ENCODE measurements around the gene AFF3. TPM values are rescaled to one million over a fixed set of nuclear protein-coding genes. Genes with fewer than 3 reads are reported as not detected.

Gene AFF3
- total and polyA plus RNA-seq, 2 donors (not counting 3 experiments of a cell fraction or from before 2014, with no cell fraction given): 0.06 to 0.07 TPM

DNA sequence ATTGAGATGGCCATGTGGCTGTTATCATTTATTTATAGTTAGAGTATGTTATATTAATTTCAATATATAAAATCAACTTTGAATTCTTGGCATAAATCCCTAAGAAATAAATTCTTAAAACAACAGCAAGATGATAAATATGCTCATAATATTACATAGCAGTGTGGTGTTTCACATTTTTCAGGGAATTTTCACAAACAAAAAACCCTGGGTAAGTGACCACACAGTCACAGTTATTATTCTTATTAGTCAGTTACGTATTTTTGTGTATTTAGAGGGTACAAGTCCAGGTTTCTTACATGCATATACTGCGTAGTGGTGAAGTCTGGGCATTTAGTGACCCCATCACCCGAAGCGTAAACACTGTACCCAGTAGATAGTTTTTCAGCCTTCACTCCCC lies 363.1 kb downstream of the AFF3 start:
- dilution Hi-C loops (cut with MboI; ENCODE audit: extremely low pct_ligation_motif_present, low sequenced_read_pairs) (no loop called here), intact Hi-C loops (cut with micrococcal nuclease) (no loop called here)
- CTCF ChIA-PET: no interaction called here
- Histone ChIP-seq H3K27ac (ENCODE audit: insufficient read depth, low read depth, low read length) (no peak overlapping the region), H3K4me3 (replicated peaks in 1 of 3; ENCODE audit: insufficient read depth in 1 of 3, low read depth in 1 of 3, low read length in 3 of 3) (no peak overlapping the region), H4K20me1 (replicated peaks; ENCODE audit: control insufficient read depth, extremely low read depth, insufficient read depth, low read length) (no peaks in the 10 kb centered on the region), H3K4me1 (ENCODE audit: control insufficient read depth, extremely low read depth, insufficient read depth, low read length) (no peaks in the 10 kb centered on the region), H3K9ac (replicated peaks; ENCODE audit: extremely low read depth, insufficient read depth, low read length) (no peak overlapping the region), H3K27me3 (ENCODE audit: control insufficient read depth in 2 of 2, insufficient read depth in 2 of 2, low read length in 2 of 2) (no peaks in the 10 kb centered on the region), H3K36me3 (ENCODE audit: control insufficient read depth in 2 of 2, extremely low read depth in 1 of 2, insufficient read depth in 2 of 2, low read length in 2 of 2) (no peaks in the 10 kb centered on the region), H3K4me2 (ENCODE audit: insufficient read depth, low read length) (no peak overlapping the region), H3K79me2 (ENCODE audit: control insufficient read depth, insufficient read depth, low read length) (no peaks in the 10 kb centered on the region), H3K9me1 (replicated peaks; ENCODE audit: control insufficient read depth, extremely low read depth, insufficient read depth, low read length) (no peaks in the 10 kb centered on the region), H3K9me3 (replicated peaks; ENCODE audit: control insufficient read depth, insufficient read depth, low read length) (no peaks in the 10 kb centered on the region), H2AFZ (ENCODE audit: low read depth, low read length) (no peak overlapping the region)
- no peak for FAIRE-seq
- POLR2A ChIA-PET: no interaction called here
- no peak for DNase-seq (ENCODE audit: low read depth, low spot score)
- TF ChIP-seq, protein P1, sequence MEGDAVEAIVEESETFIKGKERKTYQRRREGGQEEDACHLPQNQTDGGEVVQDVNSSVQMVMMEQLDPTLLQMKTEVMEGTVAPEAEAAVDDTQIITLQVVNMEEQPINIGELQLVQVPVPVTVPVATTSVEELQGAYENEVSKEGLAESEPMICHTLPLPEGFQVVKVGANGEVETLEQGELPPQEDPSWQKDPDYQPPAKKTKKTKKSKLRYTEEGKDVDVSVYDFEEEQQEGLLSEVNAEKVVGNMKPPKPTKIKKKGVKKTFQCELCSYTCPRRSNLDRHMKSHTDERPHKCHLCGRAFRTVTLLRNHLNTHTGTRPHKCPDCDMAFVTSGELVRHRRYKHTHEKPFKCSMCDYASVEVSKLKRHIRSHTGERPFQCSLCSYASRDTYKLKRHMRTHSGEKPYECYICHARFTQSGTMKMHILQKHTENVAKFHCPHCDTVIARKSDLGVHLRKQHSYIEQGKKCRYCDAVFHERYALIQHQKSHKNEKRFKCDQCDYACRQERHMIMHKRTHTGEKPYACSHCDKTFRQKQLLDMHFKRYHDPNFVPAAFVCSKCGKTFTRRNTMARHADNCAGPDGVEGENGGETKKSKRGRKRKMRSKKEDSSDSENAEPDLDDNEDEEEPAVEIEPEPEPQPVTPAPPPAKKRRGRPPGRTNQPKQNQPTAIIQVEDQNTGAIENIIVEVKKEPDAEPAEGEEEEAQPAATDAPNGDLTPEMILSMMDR (IDR thresholded peaks at IDR 0.05; ENCODE audit: extremely low read depth in 1 of 2, insufficient read depth in 1 of 2, low read depth in 1 of 2, low read length in 2 of 2): no peak
- no peak for TF ChIP-seq JUN (IDR thresholded peaks at IDR 0.05; ENCODE audit: borderline replicate concordance, insufficient read depth, insufficient read length, low read depth)
- BruUV-seq (replicated peaks): no TSS peak

DNA sequence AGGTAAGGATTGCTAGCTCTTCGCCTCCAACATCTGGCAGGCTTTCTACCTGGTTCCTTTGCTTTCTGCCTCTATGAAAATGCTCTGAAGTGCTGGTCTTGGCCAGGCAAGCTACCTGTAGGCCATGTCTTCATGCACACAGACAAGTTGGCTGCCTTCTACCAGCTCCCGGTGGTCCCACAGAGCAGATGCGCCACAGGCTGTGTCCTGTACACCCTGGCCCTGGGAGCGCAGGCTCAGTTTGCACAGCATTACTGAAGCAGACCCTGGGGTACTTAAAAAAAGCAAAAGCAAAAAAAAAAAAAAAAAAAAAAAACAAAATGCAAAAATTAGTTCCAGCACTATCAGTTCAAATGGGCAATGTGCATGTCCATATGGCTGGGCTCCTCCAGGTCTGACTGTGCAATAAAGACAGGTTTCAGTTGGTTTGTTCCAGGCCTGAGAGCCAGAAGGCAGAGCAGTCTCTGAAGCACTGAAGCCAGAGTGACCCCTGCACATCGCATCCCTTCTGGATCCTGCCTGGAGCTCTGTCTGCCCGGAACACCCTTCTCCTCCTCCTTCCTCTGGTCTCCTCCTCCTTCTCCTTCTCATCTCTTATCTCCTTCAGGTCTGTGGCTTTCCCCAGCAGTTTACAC lies 364.6 kb downstream of the AFF3 start:
- H3K9me3 ChIP-seq (replicated peaks; ENCODE audit: control insufficient read depth, insufficient read depth, low read length): no peaks in the 10 kb centered on the region
- CTCF ChIA-PET: interaction anchor here (0.7 kb wide), 1 partner anchor 1216 kb away, joined by 4 read pairs; no protein-coding TSS in a partner anchor
- no peak overlapping the region for H3K27ac ChIP-seq (ENCODE audit: insufficient read depth, low read depth, low read length)
- H3K9me1 ChIP-seq (replicated peaks; ENCODE audit: control insufficient read depth, extremely low read depth, insufficient read depth, low read length): no peaks in the 10 kb centered on the region
- POLR2A ChIA-PET: no interaction called here
- dilution Hi-C loops (cut with MboI; ENCODE audit: extremely low pct_ligation_motif_present, low sequenced_read_pairs) (no loop called here), intact Hi-C loops (cut with micrococcal nuclease) (no loop called here)
- no peaks in the 10 kb centered on the region for H3K27me3 ChIP-seq (ENCODE audit: control insufficient read depth in 2 of 2, insufficient read depth in 2 of 2, low read length in 2 of 2)
- H3K4me3 ChIP-seq (replicated peaks in 1 of 3; ENCODE audit: insufficient read depth in 1 of 3, low read depth in 1 of 3, low read length in 3 of 3): no peak overlapping the region
- DNase-seq (ENCODE audit: low read depth, low spot score) (no peak), FAIRE-seq (no peak)
- H3K4me1 ChIP-seq (ENCODE audit: control insufficient read depth, extremely low read depth, insufficient read depth, low read length): no peaks in the 10 kb centered on the region
- no TSS peak for BruUV-seq (replicated peaks)
- no peak overlapping the region for H2AFZ ChIP-seq (ENCODE audit: low read depth, low read length)
- no peak for TF ChIP-seq GATA2 (IDR thresholded peaks at IDR 0.05; ENCODE audit: insufficient read depth, insufficient read length, low read depth, low read length)
- no peak for TF ChIP-seq MYC (IDR thresholded peaks at IDR 0.05; ENCODE audit: low read depth, low read length)
- no peak for TF ChIP-seq JUN (IDR thresholded peaks at IDR 0.05; ENCODE audit: borderline replicate concordance, insufficient read depth, insufficient read length, low read depth)
- TF ChIP-seq EZH2 (IDR thresholded peaks at IDR 0.05; ENCODE audit: borderline replicate concordance, low read depth, low read length, severe bottlenecking): no peak
- TF ChIP-seq POLR2A (IDR thresholded peaks at IDR 0.05; ENCODE audit: low read depth, low read length): no peak
- no peak for TF ChIP-seq POLR2AphosphoS5 (IDR thresholded peaks at IDR 0.05; ENCODE audit: insufficient read depth, low read depth, low read length)
- TF ChIP-seq, protein P2, sequence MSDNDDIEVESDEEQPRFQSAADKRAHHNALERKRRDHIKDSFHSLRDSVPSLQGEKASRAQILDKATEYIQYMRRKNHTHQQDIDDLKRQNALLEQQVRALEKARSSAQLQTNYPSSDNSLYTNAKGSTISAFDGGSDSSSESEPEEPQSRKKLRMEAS (IDR thresholded peaks at IDR 0.05; ENCODE audit: insufficient read depth, insufficient read length): no peak
- TF ChIP-seq, protein P1 (IDR thresholded peaks at IDR 0.05; ENCODE audit: extremely low read depth in 1 of 2, insufficient read depth in 1 of 2, low read depth in 1 of 2, low read length in 2 of 2): no peak
- no peak for TF ChIP-seq FOS (IDR thresholded peaks at IDR 0.05; ENCODE audit: borderline replicate concordance, insufficient read depth, low read length)
- no peak overlapping the region for H3K4me2 ChIP-seq (ENCODE audit: insufficient read depth, low read length)
- no peak overlapping the region for H3K9ac ChIP-seq (replicated peaks; ENCODE audit: extremely low read depth, insufficient read depth, low read length)
- H3K79me2 ChIP-seq (ENCODE audit: control insufficient read depth, insufficient read depth, low read length): no peaks in the 10 kb centered on the region
- H3K36me3 ChIP-seq (ENCODE audit: control insufficient read depth in 2 of 2, extremely low read depth in 1 of 2, insufficient read depth in 2 of 2, low read length in 2 of 2): no peaks in the 10 kb centered on the region
- no peaks in the 10 kb centered on the region for H4K20me1 ChIP-seq (replicated peaks; ENCODE audit: control insufficient read depth, extremely low read depth, insufficient read depth, low read length)
